ENCODE data around the gene BGLAP.

- TF ChIP-seq POLR2A (IDR thresholded peaks at IDR 0.05; ENCODE audit: insufficient read depth in 1 of 2, low read depth in 2 of 2, low read length in 2 of 2) (0 out of 4 replicates have a peak, but pooled peaks of 1 of the 2 experiments have one; percentile 19), MAFG (CRISPR knock-in tag; IDR thresholded peaks at IDR 0.05) (no peak), CENPT (CRISPR knock-in tag; IDR thresholded peaks at IDR 0.05; ENCODE audit: low read depth) (no peak), PHF20 (CRISPR knock-in tag; IDR thresholded peaks at IDR 0.05) (no peak), RELA (CRISPR knock-in tag; IDR thresholded peaks at IDR 0.05) (no peak), FOSL2 (CRISPR knock-in tag; IDR thresholded peaks at IDR 0.05) (no peak), CBX2 (IDR thresholded peaks at IDR 0.05; ENCODE audit: low read depth, low read length) (no peak), CBX2 (CRISPR knock-in tag; IDR thresholded peaks at IDR 0.05; ENCODE audit: low read depth) (no peak), FOXM1 (CRISPR knock-in tag; IDR thresholded peaks at IDR 0.05) (no peak), EZH2 (conservative IDR thresholded peaks at IDR 0.05; ENCODE audit: low read depth, low read length) (no peak), KIAA2018 (CRISPR knock-in tag; IDR thresholded peaks at IDR 0.05; ENCODE audit: borderline replicate concordance) (no peak)
- TF ChIP-seq, protein P1, sequence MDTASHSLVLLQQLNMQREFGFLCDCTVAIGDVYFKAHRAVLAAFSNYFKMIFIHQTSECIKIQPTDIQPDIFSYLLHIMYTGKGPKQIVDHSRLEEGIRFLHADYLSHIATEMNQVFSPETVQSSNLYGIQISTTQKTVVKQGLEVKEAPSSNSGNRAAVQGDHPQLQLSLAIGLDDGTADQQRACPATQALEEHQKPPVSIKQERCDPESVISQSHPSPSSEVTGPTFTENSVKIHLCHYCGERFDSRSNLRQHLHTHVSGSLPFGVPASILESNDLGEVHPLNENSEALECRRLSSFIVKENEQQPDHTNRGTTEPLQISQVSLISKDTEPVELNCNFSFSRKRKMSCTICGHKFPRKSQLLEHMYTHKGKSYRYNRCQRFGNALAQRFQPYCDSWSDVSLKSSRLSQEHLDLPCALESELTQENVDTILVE (CRISPR knock-in tag; IDR thresholded peaks at IDR 0.05) = no peak
- TF ChIP-seq, protein P2, sequence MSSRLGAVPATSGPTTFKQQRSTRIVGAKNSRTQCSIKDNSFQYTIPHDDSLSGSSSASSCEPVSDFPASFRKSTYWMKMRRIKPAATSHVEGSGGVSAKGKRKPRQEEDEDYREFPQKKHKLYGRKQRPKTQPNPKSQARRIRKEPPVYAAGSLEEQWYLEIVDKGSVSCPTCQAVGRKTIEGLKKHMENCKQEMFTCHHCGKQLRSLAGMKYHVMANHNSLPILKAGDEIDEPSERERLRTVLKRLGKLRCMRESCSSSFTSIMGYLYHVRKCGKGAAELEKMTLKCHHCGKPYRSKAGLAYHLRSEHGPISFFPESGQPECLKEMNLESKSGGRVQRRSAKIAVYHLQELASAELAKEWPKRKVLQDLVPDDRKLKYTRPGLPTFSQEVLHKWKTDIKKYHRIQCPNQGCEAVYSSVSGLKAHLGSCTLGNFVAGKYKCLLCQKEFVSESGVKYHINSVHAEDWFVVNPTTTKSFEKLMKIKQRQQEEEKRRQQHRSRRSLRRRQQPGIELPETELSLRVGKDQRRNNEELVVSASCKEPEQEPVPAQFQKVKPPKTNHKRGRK (CRISPR knock-in tag; IDR thresholded peaks at IDR 0.05) = no peak
- TF ChIP-seq, protein P3, sequence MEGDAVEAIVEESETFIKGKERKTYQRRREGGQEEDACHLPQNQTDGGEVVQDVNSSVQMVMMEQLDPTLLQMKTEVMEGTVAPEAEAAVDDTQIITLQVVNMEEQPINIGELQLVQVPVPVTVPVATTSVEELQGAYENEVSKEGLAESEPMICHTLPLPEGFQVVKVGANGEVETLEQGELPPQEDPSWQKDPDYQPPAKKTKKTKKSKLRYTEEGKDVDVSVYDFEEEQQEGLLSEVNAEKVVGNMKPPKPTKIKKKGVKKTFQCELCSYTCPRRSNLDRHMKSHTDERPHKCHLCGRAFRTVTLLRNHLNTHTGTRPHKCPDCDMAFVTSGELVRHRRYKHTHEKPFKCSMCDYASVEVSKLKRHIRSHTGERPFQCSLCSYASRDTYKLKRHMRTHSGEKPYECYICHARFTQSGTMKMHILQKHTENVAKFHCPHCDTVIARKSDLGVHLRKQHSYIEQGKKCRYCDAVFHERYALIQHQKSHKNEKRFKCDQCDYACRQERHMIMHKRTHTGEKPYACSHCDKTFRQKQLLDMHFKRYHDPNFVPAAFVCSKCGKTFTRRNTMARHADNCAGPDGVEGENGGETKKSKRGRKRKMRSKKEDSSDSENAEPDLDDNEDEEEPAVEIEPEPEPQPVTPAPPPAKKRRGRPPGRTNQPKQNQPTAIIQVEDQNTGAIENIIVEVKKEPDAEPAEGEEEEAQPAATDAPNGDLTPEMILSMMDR (CRISPR knock-in tag; IDR thresholded peaks at IDR 0.05) = no peak
- TF ChIP-seq, protein P4, sequence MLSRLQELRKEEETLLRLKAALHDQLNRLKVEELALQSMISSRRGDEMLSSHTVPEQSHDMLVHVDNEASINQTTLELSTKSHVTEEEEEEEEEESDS (CRISPR knock-in tag; IDR thresholded peaks at IDR 0.05; ENCODE audit: borderline replicate concordance) = no peak
Observed at GRCh38 chr1:156284757-156285156, 42.8 kb downstream of the BGLAP start.

Measured in HepG2 (cell line).